Measurements from ENCODE around the gene IFI35.

The IFI35 gene

DNA sequence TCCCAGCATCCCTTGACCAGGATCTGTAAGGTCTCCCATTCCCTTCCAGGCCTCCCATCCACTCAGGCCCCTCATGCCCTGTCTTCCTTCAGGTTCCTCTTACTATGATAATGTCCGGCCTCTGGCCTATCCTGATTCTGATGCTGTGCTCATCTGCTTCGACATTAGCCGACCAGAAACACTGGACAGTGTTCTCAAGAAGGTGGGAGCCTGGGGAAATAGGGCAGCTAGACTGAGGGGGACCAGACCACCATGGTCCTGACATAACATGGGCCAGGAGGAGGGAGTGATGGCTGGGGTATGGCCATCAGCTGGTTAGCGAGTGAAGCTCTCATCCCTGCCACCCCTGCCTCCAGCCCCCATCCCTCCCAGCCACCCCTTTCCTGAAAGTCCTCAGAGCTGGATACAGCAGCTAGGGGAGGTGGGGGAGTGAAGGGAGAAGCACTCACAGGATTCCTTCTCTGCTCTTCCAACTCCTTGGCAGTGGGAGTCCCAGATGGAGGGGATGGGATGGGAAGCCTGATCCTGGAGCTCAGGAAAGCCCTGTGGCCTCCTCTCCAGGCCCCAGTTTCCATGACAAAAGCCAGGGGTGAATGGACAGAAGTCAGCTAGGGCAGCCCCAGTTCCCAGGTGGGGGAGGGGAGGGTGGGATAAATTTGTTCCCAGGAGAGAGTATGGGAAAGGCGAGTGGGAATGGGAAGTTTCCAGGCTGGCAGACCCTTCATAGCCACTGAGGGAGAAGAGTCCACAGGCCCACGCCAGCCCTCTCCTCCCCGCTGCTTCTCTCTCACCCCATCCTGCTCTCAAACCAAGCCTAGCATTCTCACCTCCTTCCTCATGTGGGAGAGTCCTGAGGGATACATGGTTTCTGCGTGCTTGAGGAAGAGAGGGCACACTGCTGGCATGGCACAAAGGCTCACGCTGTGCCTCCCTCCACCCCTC, 20.8 kb downstream of the IFI35 start:
- H3K4me3 ChIP-seq (ENCODE audit: low read length) = no peak overlapping the region
- TF ChIP-seq, protein P1, sequence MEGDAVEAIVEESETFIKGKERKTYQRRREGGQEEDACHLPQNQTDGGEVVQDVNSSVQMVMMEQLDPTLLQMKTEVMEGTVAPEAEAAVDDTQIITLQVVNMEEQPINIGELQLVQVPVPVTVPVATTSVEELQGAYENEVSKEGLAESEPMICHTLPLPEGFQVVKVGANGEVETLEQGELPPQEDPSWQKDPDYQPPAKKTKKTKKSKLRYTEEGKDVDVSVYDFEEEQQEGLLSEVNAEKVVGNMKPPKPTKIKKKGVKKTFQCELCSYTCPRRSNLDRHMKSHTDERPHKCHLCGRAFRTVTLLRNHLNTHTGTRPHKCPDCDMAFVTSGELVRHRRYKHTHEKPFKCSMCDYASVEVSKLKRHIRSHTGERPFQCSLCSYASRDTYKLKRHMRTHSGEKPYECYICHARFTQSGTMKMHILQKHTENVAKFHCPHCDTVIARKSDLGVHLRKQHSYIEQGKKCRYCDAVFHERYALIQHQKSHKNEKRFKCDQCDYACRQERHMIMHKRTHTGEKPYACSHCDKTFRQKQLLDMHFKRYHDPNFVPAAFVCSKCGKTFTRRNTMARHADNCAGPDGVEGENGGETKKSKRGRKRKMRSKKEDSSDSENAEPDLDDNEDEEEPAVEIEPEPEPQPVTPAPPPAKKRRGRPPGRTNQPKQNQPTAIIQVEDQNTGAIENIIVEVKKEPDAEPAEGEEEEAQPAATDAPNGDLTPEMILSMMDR (conservative IDR thresholded peaks at IDR 0.05; ENCODE audit: low read length) = no peak
- no peak for DNase-seq (ENCODE audit: low read depth)

DNA sequence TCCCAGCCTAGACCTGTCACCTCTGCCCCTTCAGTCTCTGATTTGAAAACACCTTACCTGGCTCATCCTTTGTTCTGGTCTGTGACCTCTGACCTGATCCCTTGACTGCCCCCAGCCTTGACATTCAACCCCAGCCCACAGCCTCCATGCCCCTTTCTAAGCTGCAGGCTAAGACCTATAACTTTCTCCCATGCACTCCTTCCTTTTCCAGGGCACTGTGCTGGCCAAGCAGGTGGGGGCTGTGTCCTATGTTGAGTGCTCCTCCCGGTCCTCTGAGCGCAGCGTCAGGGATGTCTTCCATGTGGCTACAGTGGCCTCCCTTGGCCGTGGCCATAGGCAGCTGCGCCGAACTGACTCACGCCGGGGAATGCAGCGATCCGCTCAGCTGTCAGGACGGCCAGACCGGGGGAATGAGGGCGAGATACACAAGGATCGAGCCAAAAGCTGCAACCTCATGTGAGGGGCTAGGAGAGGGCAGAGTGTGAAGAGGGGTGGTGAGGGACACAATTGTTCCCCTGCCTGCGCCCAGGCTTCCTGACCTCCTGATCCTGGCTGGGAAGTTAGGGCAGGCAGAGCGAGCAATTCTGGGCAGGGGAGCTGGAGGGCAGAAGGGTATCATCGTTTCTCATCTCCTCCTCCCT, 21.8 kb downstream of the IFI35 start:
- TF ChIP-seq, protein P1 (conservative IDR thresholded peaks at IDR 0.05; ENCODE audit: low read length) = no peak
- no peak for DNase-seq (ENCODE audit: low read depth)
- H3K4me3 ChIP-seq (ENCODE audit: low read length) = no peak overlapping the region

DNA sequence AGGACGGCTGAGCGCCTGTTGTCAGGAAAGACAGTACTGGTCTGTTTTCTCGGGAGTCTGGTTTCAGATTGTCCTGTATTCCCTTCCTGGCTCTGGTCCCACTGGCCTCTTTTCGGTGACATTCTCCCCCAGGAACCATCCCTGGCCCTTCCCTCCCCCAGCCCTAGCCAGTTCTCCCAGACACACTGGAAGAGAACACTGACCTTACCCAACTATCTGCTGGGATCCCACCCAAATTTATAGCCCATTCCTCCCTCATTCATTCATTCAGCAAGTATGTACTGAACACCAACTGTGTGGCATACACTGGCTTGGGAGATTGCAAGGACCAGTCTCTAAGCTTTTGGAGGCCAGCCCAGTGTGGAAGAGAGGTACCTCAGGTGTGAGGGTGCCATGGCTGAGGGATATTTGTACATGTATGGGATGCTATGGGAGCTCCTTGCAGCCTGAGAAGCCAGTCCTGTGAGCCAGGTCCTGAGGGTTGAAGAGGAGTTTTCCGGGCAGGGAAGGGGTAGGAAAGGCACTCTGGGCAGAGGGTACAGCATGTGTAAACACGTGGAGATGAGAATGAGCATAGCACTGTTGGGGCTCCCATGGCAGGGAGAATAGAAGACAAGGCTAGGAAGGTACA, 23.7 kb downstream of the IFI35 start:
- no peak for DNase-seq (ENCODE audit: low read depth)
- H3K4me3 ChIP-seq (ENCODE audit: low read length) = no peak overlapping the region
- TF ChIP-seq, protein P1 (conservative IDR thresholded peaks at IDR 0.05; ENCODE audit: low read length) = no peak

DNA sequence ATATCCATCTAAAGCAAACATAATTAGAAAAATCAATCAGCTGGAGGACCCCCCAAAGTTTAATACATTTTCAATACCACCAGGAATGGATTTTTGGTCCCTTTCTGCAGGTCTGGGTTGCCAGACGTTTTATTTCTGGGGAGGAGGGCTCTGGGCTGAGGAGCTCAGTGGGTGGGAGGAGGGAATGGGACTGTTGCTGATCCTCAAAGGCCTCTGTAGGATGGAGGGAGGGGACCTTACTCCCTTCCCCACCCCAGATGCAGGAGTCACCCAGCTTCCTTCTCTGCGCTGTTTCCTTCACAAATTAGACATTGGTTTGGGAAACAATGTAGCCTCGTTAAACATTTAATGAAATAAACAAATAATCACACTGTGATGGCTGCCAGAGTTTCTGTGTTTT, 25.1 kb downstream of the IFI35 start:
- TF ChIP-seq, protein P1 (conservative IDR thresholded peaks at IDR 0.05; ENCODE audit: low read length) = no peak
- no peak for DNase-seq (ENCODE audit: low read depth)
- H3K4me3 ChIP-seq (ENCODE audit: low read length) = no peak overlapping the region

DNA sequence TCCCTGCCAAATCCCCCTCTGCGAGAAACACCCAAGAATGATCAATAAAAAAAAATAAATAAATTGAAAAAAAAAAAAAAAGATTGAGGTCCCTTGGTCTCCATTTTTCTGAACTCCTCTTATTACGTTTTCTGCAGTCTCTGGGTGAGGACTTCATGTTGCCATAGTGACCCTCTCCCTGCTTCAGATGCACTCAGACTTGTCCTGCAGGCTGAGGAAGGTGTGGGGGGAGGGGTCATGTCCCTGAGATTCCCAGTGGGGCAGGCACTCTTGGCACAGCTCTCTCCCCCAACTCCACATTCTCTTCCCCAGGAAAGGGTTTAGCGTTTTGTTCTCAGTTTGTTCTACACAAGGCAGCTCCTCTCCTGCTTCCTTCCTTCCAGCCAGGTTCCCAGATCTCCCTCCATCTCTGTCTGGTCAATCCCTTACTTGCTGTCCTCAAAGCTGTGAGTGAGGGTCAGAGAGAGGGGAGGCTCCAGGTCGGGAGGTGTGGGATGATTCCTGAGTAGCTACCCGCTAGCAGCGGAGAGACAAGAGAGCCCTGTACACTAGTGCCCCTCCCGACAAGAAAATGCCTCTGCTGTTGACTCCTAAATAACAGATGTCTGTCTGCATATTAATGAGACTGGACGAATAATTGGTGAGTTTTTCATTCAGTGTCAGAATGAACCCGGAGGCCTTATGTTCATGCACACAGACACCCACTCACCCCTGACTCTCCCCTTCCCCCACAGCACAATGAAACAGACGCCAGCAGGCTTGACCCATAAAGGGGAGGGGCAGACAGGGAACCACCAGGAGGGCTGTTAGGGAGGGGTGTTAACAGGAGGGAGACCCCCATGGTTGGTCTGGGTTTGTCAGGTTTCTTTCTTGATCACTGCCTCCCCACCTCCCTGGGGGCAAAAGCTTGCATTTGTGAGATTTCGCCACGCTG, 27.6 kb downstream of the IFI35 start:
- DNase-seq (ENCODE audit: low read depth) = no peak
- TF ChIP-seq, protein P1 (conservative IDR thresholded peaks at IDR 0.05; ENCODE audit: low read length) = no peak
- no peak overlapping the region for H3K4me3 ChIP-seq (ENCODE audit: low read length)

DNA sequence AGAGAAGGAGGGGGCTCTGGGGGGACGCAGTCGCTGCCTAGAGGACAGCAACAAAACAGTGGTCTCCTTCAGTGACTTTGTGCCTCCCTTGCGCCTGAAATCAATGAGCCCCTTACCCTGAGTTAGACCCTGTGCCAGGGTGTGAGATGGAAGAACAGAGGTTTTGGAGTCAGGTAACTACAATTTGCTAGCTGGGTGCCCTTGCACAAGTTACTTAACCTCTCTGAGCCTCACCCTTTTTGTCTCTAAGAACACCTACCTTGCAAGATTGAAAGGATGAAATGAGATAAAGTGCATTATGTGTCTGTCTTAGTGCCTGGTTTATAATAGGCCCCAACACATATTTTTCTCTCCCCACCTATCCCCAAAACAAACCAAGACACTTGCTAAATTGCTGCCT, 28.3 kb downstream of the IFI35 start:
- no peak overlapping the region for H3K4me3 ChIP-seq (ENCODE audit: low read length)
- DNase-seq (ENCODE audit: low read depth) = no peak
- TF ChIP-seq, protein P1 (conservative IDR thresholded peaks at IDR 0.05; ENCODE audit: low read length) = no peak

Data from AG10803 (cell line).